Measurements from ENCODE around the gene TMEM94.

The TMEM94 gene

GRCh38 chr17:75509528-75510258 lies 53.3 kb downstream of the TMEM94 start:
- Histone ChIP-seq H3K4me3 (no peak overlapping the region), H3K9me3 (replicated peaks in 1 of 11) (no peaks in the 10 kb centered on the region), H3K36me3 (peaks cover 6 to 93% (median 73%) of the 10 kb centered on the region in 11 experiments; a peak in 21 of 22 replicates), H3K27me3 (no peaks in the 10 kb centered on the region), H3K9ac (peak overlapping the region in 7 of 11 experiments; percentile 8 to 59 (median 18); a peak in 10 of 22 replicates), H4K20me1 (peaks cover 0 to 98% (median 85%) of the 10 kb centered on the region in 11 experiments; a peak in 17 of 22 replicates), H3K27ac (peak overlapping the region in 3 of 11 experiments; percentile 23 to 42 (median 25); a peak in 4 of 22 replicates), H3K4me1 (peaks cover 33 to 100% (median 95%) of the 10 kb centered on the region in 10 experiments), H3K4me2 (peak overlapping the region; percentile 15 to 99 (median 57); a peak in 17 of 22 replicates)
- TF ChIP-seq Cebpa-rat (IDR thresholded peaks at IDR 0.05), result no peak

GRCh38 chr17:75511270-75511609 lies 54.8 kb downstream of the TMEM94 start:
- Histone ChIP-seq H3K27ac (peak overlapping the region in 2 of 11 experiments; percentile 36 to 43; a peak in 3 of 22 replicates), H3K4me2 (peak overlapping the region in 9 of 11 experiments; percentile 91 to 99 (median 98); a peak in 14 of 22 replicates), H4K20me1 (peaks cover 0 to 85% (median 81%) of the 10 kb centered on the region in 11 experiments; a peak in 17 of 22 replicates), H3K9me3 (replicated peaks in 1 of 11) (no peaks in the 10 kb centered on the region), H3K4me3 (no peak overlapping the region), H3K4me1 (peaks cover 34 to 85% (median 81%) of the 10 kb centered on the region in 10 experiments), H3K36me3 (peaks cover 6 to 77% (median 58%) of the 10 kb centered on the region in 11 experiments; a peak in 21 of 22 replicates), H3K9ac (peak overlapping the region in 7 of 11 experiments; percentile 82 to 94 (median 91); a peak in 9 of 22 replicates), H3K27me3 (no peaks in the 10 kb centered on the region)
- TF ChIP-seq Cebpa-rat (IDR thresholded peaks at IDR 0.05), result no peak

GRCh38 chr17:75511610-75512575 lies 55.5 kb downstream of the TMEM94 start:
- H4K20me1 ChIP-seq, result peaks cover 0 to 81% (median 76%) of the 10 kb centered on the region in 11 experiments; a peak in 17 of 22 replicates
- peaks cover 34 to 79% (median 76%) of the 10 kb centered on the region in 10 experiments for H3K4me1 ChIP-seq
- TF ChIP-seq Cebpa-rat (IDR thresholded peaks at IDR 0.05), result no peak
- peaks cover 2 to 71% (median 51%) of the 10 kb centered on the region in 11 experiments; a peak in 20 of 22 replicates for H3K36me3 ChIP-seq
- H3K27me3 ChIP-seq, result no peaks in the 10 kb centered on the region
- peak overlapping the region in 3 of 10 experiments; percentile 95 to 98 (median 97); a peak in 7 of 20 replicates for H3K4me3 ChIP-seq
- peak overlapping the region; percentile 91 to 99 (median 98) for H3K4me2 ChIP-seq
- no peaks in the 10 kb centered on the region for H3K9me3 ChIP-seq (replicated peaks in 1 of 11)
- peak overlapping the region in 4 of 11 experiments; percentile 2 to 43 (median 38); a peak in 5 of 22 replicates for H3K27ac ChIP-seq
- H3K9ac ChIP-seq, result peak overlapping the region in 10 of 11 experiments; percentile 35 to 94 (median 84); a peak in 18 of 22 replicates

- H3K36me3 ChIP-seq, result peaks cover 0 to 59% (median 43%) of the 10 kb centered on the region in 11 experiments; a peak in 17 of 22 replicates
- H3K4me3 ChIP-seq, result peak overlapping the region in 8 of 10 experiments; percentile 93 to 98 (median 96); a peak in 14 of 20 replicates
- TF ChIP-seq Cebpa-rat (IDR thresholded peaks at IDR 0.05), result no peak
- H3K4me2 ChIP-seq, result peak overlapping the region; percentile 91 to 99 (median 98)
- peak overlapping the region in 2 of 11 experiments; percentile 86 to 88; a peak in 4 of 22 replicates for H3K27ac ChIP-seq
- peaks cover 3 to 81% (median 73%) of the 10 kb centered on the region in 11 experiments; a peak in 19 of 22 replicates for H4K20me1 ChIP-seq
- peaks cover 44 to 78% (median 76%) of the 10 kb centered on the region in 10 experiments for H3K4me1 ChIP-seq
- H3K27me3 ChIP-seq, result no peaks in the 10 kb centered on the region
- H3K9me3 ChIP-seq (replicated peaks in 1 of 11), result no peaks in the 10 kb centered on the region
- peak overlapping the region in 9 of 11 experiments; percentile 18 to 94 (median 84); a peak in 16 of 22 replicates for H3K9ac ChIP-seq
Observed at GRCh38 chr17:75512926-75513640, 56.6 kb downstream of the TMEM94 start.

- peak overlapping the region; percentile 76 to 94 (median 84); a peak in 20 of 22 replicates for H3K9ac ChIP-seq
- peak overlapping the region in 9 of 10 experiments; percentile 75 to 98 (median 96); a peak in 17 of 20 replicates for H3K4me3 ChIP-seq
- TF ChIP-seq Cebpa-rat (IDR thresholded peaks at IDR 0.05), result no peak
- H3K4me1 ChIP-seq, result peaks cover 49 to 78% (median 76%) of the 10 kb centered on the region in 10 experiments
- peaks cover 0 to 54% (median 43%) of the 10 kb centered on the region in 11 experiments; a peak in 17 of 22 replicates for H3K36me3 ChIP-seq
- H3K27ac ChIP-seq, result peak overlapping the region in 6 of 11 experiments; percentile 77 to 89 (median 87); a peak in 10 of 22 replicates
- H3K27me3 ChIP-seq, result no peaks in the 10 kb centered on the region
- H3K9me3 ChIP-seq (replicated peaks in 1 of 11), result no peaks in the 10 kb centered on the region
- peaks cover 3 to 81% (median 70%) of the 10 kb centered on the region in 11 experiments; a peak in 19 of 22 replicates for H4K20me1 ChIP-seq
- H3K4me2 ChIP-seq, result peak overlapping the region; percentile 91 to 99 (median 98)
Observed at GRCh38 chr17:75513641-75514000, 57.2 kb downstream of the TMEM94 start.

- H3K36me3 ChIP-seq, result peaks cover 5 to 54% (median 44%) of the 10 kb centered on the region in 11 experiments; a peak in 20 of 22 replicates
- H3K9ac ChIP-seq, result peak overlapping the region; percentile 76 to 94 (median 84)
- H3K27me3 ChIP-seq, result no peaks in the 10 kb centered on the region
- peaks cover 55 to 78% (median 74%) of the 10 kb centered on the region in 10 experiments for H3K4me1 ChIP-seq
- H4K20me1 ChIP-seq, result peaks cover 3 to 77% (median 67%) of the 10 kb centered on the region in 11 experiments; a peak in 19 of 22 replicates
- no peak for TF ChIP-seq Cebpa-rat (IDR thresholded peaks at IDR 0.05)
- peak overlapping the region; percentile 75 to 98 (median 96) for H3K4me3 ChIP-seq
- H3K9me3 ChIP-seq (replicated peaks in 1 of 11), result no peaks in the 10 kb centered on the region
- H3K27ac ChIP-seq, result peak overlapping the region in 10 of 11 experiments; percentile 53 to 89 (median 83); a peak in 19 of 22 replicates
- H3K4me2 ChIP-seq, result peak overlapping the region; percentile 91 to 99 (median 98)
Observed at GRCh38 chr17:75514299-75514918, 58.0 kb downstream of the TMEM94 start.

- Histone ChIP-seq H3K27me3 (no peaks in the 10 kb centered on the region), H3K9me3 (replicated peaks in 1 of 11) (no peaks in the 10 kb centered on the region), H3K4me1 (peaks cover 55 to 76% (median 69%) of the 10 kb centered on the region in 10 experiments), H3K9ac (peak overlapping the region; percentile 76 to 94 (median 84)), H3K36me3 (peaks cover 11 to 54% (median 45%) of the 10 kb centered on the region in 11 experiments; a peak in 21 of 22 replicates), H3K4me3 (peak overlapping the region; percentile 75 to 98 (median 96)), H4K20me1 (peaks cover 3 to 71% (median 61%) of the 10 kb centered on the region in 11 experiments; a peak in 19 of 22 replicates), H3K4me2 (peak overlapping the region; percentile 91 to 99 (median 98)), H3K27ac (peak overlapping the region in 10 of 11 experiments; percentile 53 to 89 (median 83); a peak in 21 of 22 replicates)
- TF ChIP-seq Cebpa-rat (IDR thresholded peaks at IDR 0.05), result no peak
Observed at GRCh38 chr17:75514919-75515495, 58.6 kb downstream of the TMEM94 start.
